GM12878 (cell line): Measurements from ENCODE around the gene LCP1. TPM values are rescaled to one million over a fixed set of nuclear protein-coding genes. Genes with fewer than 3 reads are reported as not detected.

Source experiments
- ATAC-seq: fragments of 200-7000 bp; cut with Tn5 transposase; 3 replicates; pipeline ENCODE4 v1.9.1; 2020; ENCODE audit warnings: mild to moderate bottlenecking, moderate library complexity
- BruUV-seq: library from RNA; stranded (reverse); fragments of 400-500 nt; replicated peaks from 2 replicates; lab custom pipeline; 2021; lab: Mats Ljungman, UMichigan
- CTCF ChIA-PET: fragments of 300-600 bp; sonication (Branson Sonifier 250); formaldehyde crosslinking; extraction: SDS; loops from one replicate; lab custom pipeline; 2021; ENCODE audit warnings: inconsistent platforms; lab: Yijun Ruan, JAX
- POLR2A ChIA-PET: fragments of 350-600 bp; formaldehyde crosslinking; extraction: SDS; loops from one replicate; lab custom pipeline; 2021; ENCODE audit warnings: inconsistent platforms; lab: Charles Lee
- RAD21 ChIA-PET: fragments of 300-600 bp; sonication (Branson Sonifier 250); formaldehyde crosslinking; loops from one replicate; lab custom pipeline; 2023; ENCODE audit warnings: antibody characterized with exemption; ENCODE audit not compliant: unreplicated experiment; lab: Charles Lee
- SMC1A ChIA-PET: fragments of 300-600 bp; sonication (Branson Sonifier 250); formaldehyde crosslinking; loops from one replicate; lab custom pipeline; 2023; ENCODE audit not compliant: unreplicated experiment, uncharacterized antibody; lab: Charles Lee
- DNase-seq: peaks from one replicate; pipeline ENCODE4 v3.0.0-alpha.2; 2011; ENCODE audit warnings: low read depth, low spot score
- FAIRE-seq: peaks from 3 replicates; lab custom pipeline; 2011; peaks lifted over from hg19 to GRCh38; lab: Jason Lieb, UNC
- H2AFZ ChIP-seq: 2 replicates; pipeline ENCODE4 v1.6.0; 2011; ENCODE audit warnings: low read depth, low read length, control low read depth; ENCODE audit not compliant: control insufficient read depth
- H3K27ac ChIP-seq: 2 replicates; pipeline ENCODE4 v1.5.1; 2011; ENCODE audit warnings: control low read depth; ENCODE audit not compliant: control insufficient read depth, insufficient read depth
- H3K27me3 ChIP-seq, 2 experiments: replicated peaks in 1 of 2; 2 replicates each; pipeline versions ENCODE4 v1.6.0 to v1.6.1; 2011; ENCODE audit warnings: low read length in 1 of 2; ENCODE audit not compliant: control insufficient read depth in 2 of 2, insufficient read depth in 2 of 2
- H3K36me3 ChIP-seq, 2 experiments: 2 replicates each; pipeline ENCODE4 v1.5.1; 2011; ENCODE audit warnings: low read length in 1 of 2; ENCODE audit not compliant: control insufficient read depth in 2 of 2, insufficient read depth in 2 of 2
- H3K4me1 ChIP-seq: 2 replicates; pipeline ENCODE4 v1.6.1; 2011; ENCODE audit warnings: mild to moderate bottlenecking, low read length, moderate library complexity, mixed read lengths; ENCODE audit not compliant: control insufficient read depth, insufficient read depth
- H3K4me2 ChIP-seq: 2 replicates; pipeline ENCODE4 v1.6.0; 2011; ENCODE audit warnings: control low read depth; ENCODE audit not compliant: control insufficient read depth, insufficient read depth
- H3K4me3 ChIP-seq: fragments of 200-600 bp; sonication (generic); 2 replicates; pipeline ENCODE4 v1.5.1; 2016
- H3K79me2 ChIP-seq: 2 replicates; pipeline ENCODE4 v1.6.0; 2011; ENCODE audit warnings: low read length; ENCODE audit not compliant: control insufficient read depth, insufficient read depth
- H3K9ac ChIP-seq: 2 replicates; pipeline ENCODE4 v1.8.0; 2011; ENCODE audit warnings: low read length, control low read depth, mixed read lengths; ENCODE audit not compliant: control insufficient read depth, insufficient read depth
- H3K9me3 ChIP-seq: replicated peaks from 3 replicates; pipeline ENCODE4 v1.5.1; 2011; ENCODE audit warnings: mild to moderate bottlenecking, low read length; ENCODE audit not compliant: control insufficient read depth, insufficient read depth
- H4K20me1 ChIP-seq: 2 replicates; pipeline ENCODE4 v1.6.0; 2011; ENCODE audit not compliant: control insufficient read depth, insufficient read depth
- CBFB ChIP-seq: IDR thresholded peaks from 2 replicates; pipeline ENCODE4 v1.6.1; 2016; ENCODE audit warnings: antibody characterized with exemption, low read depth
- CBX5 ChIP-seq: sonication (generic); IDR thresholded peaks from 2 replicates; pipeline ENCODE4 v1.6.1; 2016; ENCODE audit warnings: low read depth, moderate library complexity, mild to moderate bottlenecking, inconsistent platforms
- CREB1 ChIP-seq: IDR thresholded peaks from 2 replicates; pipeline ENCODE4 v1.6.1; 2012; ENCODE audit warnings: low read depth, mild to moderate bottlenecking, inconsistent platforms
- DPF2 ChIP-seq: fragments of 450-650 bp; IDR thresholded peaks from 2 replicates; pipeline ENCODE4 v1.6.1; 2017; ENCODE audit warnings: mild to moderate bottlenecking
- FOXK2 ChIP-seq: fragments of 450-650 bp; IDR thresholded peaks from 2 replicates; pipeline ENCODE4 v1.6.1; 2017; ENCODE audit warnings: mild to moderate bottlenecking, moderate library complexity
- FOXM1 ChIP-seq: IDR thresholded peaks from 2 replicates; pipeline ENCODE4 v1.6.1; 2012; ENCODE audit warnings: low read depth, mild to moderate bottlenecking, inconsistent platforms, low read length, moderate library complexity
- JUNB ChIP-seq: IDR thresholded peaks from 2 replicates; pipeline ENCODE4 v1.6.1; 2016; ENCODE audit warnings: antibody characterized with exemption, mild to moderate bottlenecking
- NFIC ChIP-seq: IDR thresholded peaks from 2 replicates; pipeline ENCODE4 v1.6.1; 2012; ENCODE audit warnings: low read depth, mild to moderate bottlenecking, inconsistent platforms, low read length, moderate library complexity
- NR2C2 ChIP-seq: IDR thresholded peaks from 2 replicates; pipeline ENCODE4 v1.6.1; 2011; ENCODE audit warnings: borderline replicate concordance, low read depth; ENCODE audit not compliant: control insufficient read depth, insufficient read length
- NR2F1 ChIP-seq: fragments of 450-650 bp; conservative IDR thresholded peaks from 2 replicates; pipeline ENCODE4 v1.6.1; 2017; ENCODE audit warnings: mild to moderate bottlenecking
- NRF1 ChIP-seq: conservative IDR thresholded peaks from 2 replicates; pipeline ENCODE4 v1.6.1; 2011; ENCODE audit warnings: mild to moderate bottlenecking, low read depth, low read length, improper control_type of control experiment
- POLR2AphosphoS5 ChIP-seq: IDR thresholded peaks from 2 replicates; pipeline ENCODE4 v1.6.1; 2011; ENCODE audit warnings: mild to moderate bottlenecking, low read length, inconsistent platforms
- POU2F2 ChIP-seq: IDR thresholded peaks from 3 replicates; pipeline ENCODE4 v1.6.1; 2011; ENCODE audit warnings: low read depth, mild to moderate bottlenecking, low read length, borderline replicate concordance
- RAD51 ChIP-seq: fragments of 450-650 bp; IDR thresholded peaks from 2 replicates; pipeline ENCODE4 v1.6.1; 2016; ENCODE audit warnings: moderate library complexity, mild to moderate bottlenecking, inconsistent platforms
- RUNX3 ChIP-seq: IDR thresholded peaks from 2 replicates; pipeline ENCODE4 v1.6.1; 2012; ENCODE audit warnings: low read length, inconsistent platforms
- SMAD5 ChIP-seq: IDR thresholded peaks from 2 replicates; pipeline ENCODE4 v1.6.1; 2016; ENCODE audit warnings: antibody characterized with exemption, low read depth
- SPI1 ChIP-seq: IDR thresholded peaks from 2 replicates; pipeline ENCODE4 v1.6.1; 2011; ENCODE audit warnings: low read depth, mild to moderate bottlenecking, low read length, moderate library complexity, borderline replicate concordance; ENCODE audit not compliant: insufficient read depth
- SUPT20H ChIP-seq: IDR thresholded peaks from 2 replicates; pipeline ENCODE4 v1.6.1; 2011; ENCODE audit warnings: low read depth, mild to moderate bottlenecking, low read length, moderate library complexity, borderline replicate concordance; ENCODE audit not compliant: control insufficient read depth
- ZBED1 ChIP-seq: IDR thresholded peaks from 2 replicates; pipeline ENCODE4 v1.6.1; 2016; ENCODE audit warnings: borderline replicate concordance
- ZNF274 ChIP-seq: IDR thresholded peaks from one replicate; pipeline ENCODE4 v1.8.0; 2011; ENCODE audit not compliant: insufficient read length, insufficient read depth
- WGBS: methylation state at CpG from one replicate; pipeline ENCODE4 v1.1.6; 2016; ENCODE audit warnings: low lambda C conversion rate; ENCODE audit not compliant: insufficient replicate concordance, insufficient coverage; ENCODE audit errors: missing lambda C conversion rate; 5-methylcytosine and 5-hydroxymethylcytosine counted together
- in situ Hi-C: fragments of 300-500 bp; cut with MboI; formaldehyde crosslinking; loops from 9 replicates; pipeline ENCODE4 v1.14.3; 2018; ENCODE audit warnings: mixed read lengths
- intact Hi-C: fragments of 100-400 bp; cut with micrococcal nuclease; formaldehyde crosslinking; loops from one replicate; pipeline ENCODE4 v1.14.2; 2022; ENCODE audit not compliant: unreplicated experiment
- polyA plus RNA-seq, 11 experiments: library from polyadenylated mRNA; depleted of rRNA in 4 of 11; unstranded in 6 of 11; stranded (reverse) in 5 of 11; fragments of >200 nt; fragmentation: Nextera tagmentation in 4 of 11; fragmentation: Illumina TruSeq in 1 of 11; extraction: Ambion mirVana in 4 of 11; extraction: Trizol in 1 of 11; gene quantifications; 1 replicate in 1 of 11; 2 replicates in 10 of 11; pipeline versions ENCODE4 v1.2.1 to v1.2.3, GENCODE V29; 2011 to 2016; ENCODE audit warnings: inconsistent platforms in 2 of 11, missing spikeins in 2 of 11, low read depth in 1 of 11
- total RNA-seq, 4 experiments: library from RNA; depleted of rRNA in 3 of 4; stranded (reverse); fragments of >200 nt in 3 of 4; fragmentation: Illumina TruSeq in 1 of 4; extraction: Trizol in 1 of 4; gene quantifications; 2 replicates each; pipeline versions ENCODE4 v1.2.1 to v1.2.3, GENCODE V29; 2013 to 2021

LCP1 gene
- total and polyA plus RNA-seq, 10 of the 15 experiments (the other 5 are each of a cell fraction or from before 2014, with no cell fraction given), result 775 to 2,201 (median 1,556) TPM

DNA sequence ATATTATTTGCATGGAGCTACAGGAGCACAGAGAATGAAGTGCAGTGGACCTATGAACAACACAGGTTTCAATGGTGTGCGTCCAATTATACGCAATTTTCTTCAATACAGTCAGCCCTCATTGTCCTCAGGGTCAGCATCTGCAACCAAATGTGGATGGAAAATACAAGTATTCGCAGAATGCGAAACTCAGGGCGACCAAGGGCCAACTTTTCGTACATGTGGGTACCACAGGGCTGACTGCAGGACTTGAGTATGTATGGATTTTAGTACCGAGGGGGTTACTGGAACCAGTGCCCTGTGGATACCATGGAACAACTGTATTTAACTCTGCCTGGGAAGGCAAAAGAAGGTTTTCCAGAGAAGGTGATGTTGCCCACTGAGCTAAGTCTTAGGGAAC, 10.2 kb downstream of the LCP1 start:
- Histone ChIP-seq H3K27me3 (no peaks in the 10 kb centered on the region), H2AFZ (no peak overlapping the region), H3K4me3 (peak overlapping the region; percentile 72), H3K79me2 (peaks cover 100% of the 10 kb centered on the region), H3K4me2 (peak overlapping the region; percentile 99), H3K27ac (peak overlapping the region; percentile 71), H3K36me3 (peaks cover 12 to 29% of the 10 kb centered on the region in 2 experiments), H3K9me3 (no peaks in the 10 kb centered on the region), H3K4me1 (peaks cover 51% of the 10 kb centered on the region), H4K20me1 (peaks cover 25% of the 10 kb centered on the region), H3K9ac (peak overlapping the region; percentile 66)
- no peak for FAIRE-seq
- TF ChIP-seq POLR2AphosphoS5 (0 out of 2 replicates have a peak, but pooled peaks have one; percentile 3), SUPT20H (no peak), NR2C2 (no peak), SMAD5 (0 out of 2 replicates have a peak, but pooled peaks have one; percentile 20)
- ChIA-PET CTCF (interaction anchor here (0.8 to 17.1 kb wide), 6 partner anchors 8 to 150 kb away, joined by 3 to 172 read pairs (median 3); partner anchors contain the start of gene LCP1), RAD21 (interaction anchor here (0.8 to 9.7 kb wide), 6 partner anchors 7 to 474 kb away, joined by 3 to 184 read pairs (median 3); partner anchors contain the start of gene LCP1), SMC1A (interaction anchor here (1.0 to 16.5 kb wide), 3 partner anchors 5 to 27 kb away, joined by 3 to 295 read pairs (median 295); partner anchors contain the start of gene LCP1), POLR2A (interaction anchor here (1.1 to 5.1 kb wide), 2 partner anchors 10 to 458 kb away, joined by 3 to 52 read pairs; partner anchors contain the start of gene LCP1)
- WGBS, result 0% methylated on average over 7 of the region's 7 CpGs
- in situ Hi-C loops, result loop anchor here (10.0 kb wide), 2 partner anchors 383 to 467 kb away; partner anchors contain the start of genes CBY2 and LRCH1
- intact Hi-C loops, result loop anchor here (10.0 kb wide), 1 partner anchor 403 kb away; no protein-coding TSS in a partner anchor
- no TSS peak for BruUV-seq
- DNase-seq, result no peak
- ATAC-seq, result no peak

DNA sequence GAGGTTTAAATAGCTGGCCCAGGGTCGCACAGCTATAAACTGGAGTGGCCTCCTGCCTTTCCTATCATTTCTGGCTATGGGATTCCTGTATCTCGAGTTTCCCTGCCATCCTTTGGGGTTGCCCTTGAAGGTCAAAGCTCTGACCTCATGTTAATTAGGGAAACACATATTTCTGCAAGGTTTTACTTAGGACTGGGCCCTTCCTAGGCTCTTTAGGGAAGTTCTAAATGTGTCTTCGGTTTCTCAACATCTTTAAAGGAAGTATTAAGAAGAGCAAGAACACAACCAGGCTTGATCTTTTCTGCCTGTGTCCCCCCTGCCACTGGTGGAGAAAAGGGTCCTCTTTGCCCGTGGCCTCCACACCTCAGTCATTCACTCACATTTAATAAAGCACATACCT, 10.8 kb downstream of the LCP1 start:
- no peaks in the 10 kb centered on the region for H3K9me3 ChIP-seq
- H3K9ac ChIP-seq, result peak overlapping the region; percentile 66
- H4K20me1 ChIP-seq, result peaks cover 25% of the 10 kb centered on the region
- SMC1A ChIA-PET, result interaction anchor here (1.9 to 16.5 kb wide), 3 partner anchors 5 to 45 kb away, joined by 4 to 295 read pairs (median 295); partner anchors contain the start of gene LCP1
- RAD21 ChIA-PET, result interaction anchor here (1.1 to 9.7 kb wide), 2 partner anchors 7 to 474 kb away, joined by 3 to 184 read pairs; partner anchors contain the start of gene LCP1
- no peaks in the 10 kb centered on the region for H3K27me3 ChIP-seq
- no peak for ATAC-seq
- H3K36me3 ChIP-seq, result peaks cover 12 to 29% of the 10 kb centered on the region in 2 experiments
- POLR2A ChIA-PET, result interaction anchor here (0.5 to 5.1 kb wide), 3 partner anchors 10 to 459 kb away, joined by 3 to 52 read pairs (median 3); partner anchors contain the start of gene LCP1
- BruUV-seq, result no TSS peak
- H3K4me3 ChIP-seq, result peak overlapping the region; percentile 72
- intact Hi-C loops (loop anchor here (10.0 kb wide), 1 partner anchor 404 kb away; no protein-coding TSS in a partner anchor), in situ Hi-C loops (loop anchor here (10.0 kb wide), 2 partner anchors 384 to 466 kb away; partner anchors contain the start of genes CBY2 and LRCH1)
- WGBS, result 0% methylated on average over 4 of the region's 4 CpGs
- H3K27ac ChIP-seq, result peak overlapping the region; percentile 71
- CTCF ChIA-PET, result interaction anchor here (1.1 to 17.1 kb wide), 8 partner anchors 8 to 150 kb away, joined by 3 to 172 read pairs (median 3); partner anchors contain the start of gene LCP1
- no peak for DNase-seq
- peaks cover 100% of the 10 kb centered on the region for H3K79me2 ChIP-seq
- H3K4me2 ChIP-seq, result peak overlapping the region; percentile 99
- peaks cover 52% of the 10 kb centered on the region for H3K4me1 ChIP-seq
- no peak overlapping the region for H2AFZ ChIP-seq
- TF ChIP-seq CBFB (no peak), CBX5 (no peak), ZNF274 (no peak), FOXM1 (no peak), POU2F2 (no peak), CREB1 (no peak), FOXK2 (no peak), NR2F1 (no peak), NFIC (no peak), ZBED1 (no peak), SPI1 (no peak), DPF2 (no peak), RAD51 (no peak), RUNX3 (no peak), NRF1 (no peak), JUNB (no peak)
- FAIRE-seq, result no peak
